DOHH2 (cell line): ENCODE measurements around the gene SEMA5A.

ENCODE experiments used
- H3F3A ChIP-seq: fragments of 200-600 bp; sonication (generic), shearing (Covaris generic); 2 replicates; pipeline ENCODE4 v1.6.0; 2016; ENCODE audit warnings: antibody characterized with exemption, mild to moderate bottlenecking; ENCODE audit not compliant: control insufficient read depth, insufficient read depth
- H3K27ac ChIP-seq: fragments of 200-600 bp; sonication (generic); 2 replicates; pipeline ENCODE4 v1.5.1; 2014; ENCODE audit warnings: low read depth, mild to moderate bottlenecking, low read length, moderate library complexity
- H3K27me3 ChIP-seq: fragments of 200-600 bp; sonication (generic); 2 replicates; pipeline ENCODE4 v1.6.1; 2014; ENCODE audit warnings: mild to moderate bottlenecking, low read length, mixed read lengths; ENCODE audit not compliant: control insufficient read depth
- H3K36me3 ChIP-seq: fragments of 200-600 bp; sonication (generic); 2 replicates; pipeline ENCODE4 v1.6.1; 2014; ENCODE audit warnings: mild to moderate bottlenecking, low read length, moderate library complexity, mixed read lengths; ENCODE audit not compliant: control insufficient read depth
- H3K4me1 ChIP-seq: fragments of 200-600 bp; sonication (generic); 2 replicates; pipeline ENCODE4 v1.6.1; 2014; ENCODE audit warnings: mild to moderate bottlenecking, low read length, mixed read lengths; ENCODE audit not compliant: control insufficient read depth
- H3K4me2 ChIP-seq: fragments of 200-600 bp; sonication (generic); 2 replicates; pipeline ENCODE4 v1.6.0; 2014; ENCODE audit warnings: mild to moderate bottlenecking, low read length, moderate library complexity
- H3K4me3 ChIP-seq: fragments of 200-600 bp; sonication (generic); 2 replicates; pipeline ENCODE4 v1.5.1; 2014; ENCODE audit warnings: mild to moderate bottlenecking, low read length, mixed read lengths
- H3K79me2 ChIP-seq: fragments of 200-600 bp; sonication (generic); 2 replicates; pipeline ENCODE4 v1.6.1; 2014; ENCODE audit warnings: mild to moderate bottlenecking, low read length, mixed read lengths; ENCODE audit not compliant: control insufficient read depth
- H3K9me2 ChIP-seq: fragments of 200-600 bp; sonication (generic); replicated peaks from 2 replicates; pipeline ENCODE4 v1.6.1; 2014; ENCODE audit warnings: mild to moderate bottlenecking, low read length, mixed read lengths; ENCODE audit not compliant: control insufficient read depth
- H3K9me3 ChIP-seq: fragments of 200-600 bp; sonication (generic); 2 replicates; pipeline ENCODE4 v1.6.1; 2014; ENCODE audit warnings: antibody characterized with exemption, low read length, mixed read lengths; ENCODE audit not compliant: control insufficient read depth, insufficient read depth
- H4K20me1 ChIP-seq: fragments of 200-600 bp; sonication (generic); 2 replicates; pipeline ENCODE4 v1.6.0; 2014; ENCODE audit warnings: low read depth, mild to moderate bottlenecking, antibody characterized with exemption, low read length, moderate library complexity; ENCODE audit not compliant: control insufficient read depth, insufficient read depth
- CTCF ChIP-seq: fragments of 200-600 bp; sonication (generic); IDR thresholded peaks from one replicate; pipeline ENCODE4 v1.5.1; 2014; ENCODE audit warnings: antibody characterized with exemption, mild to moderate bottlenecking, low read depth, low read length; ENCODE audit not compliant: poor library complexity, severe bottlenecking
- EZH2phosphoT487 ChIP-seq: fragments of 200-600 bp; sonication (generic); IDR thresholded peaks from 2 replicates; pipeline ENCODE4 v1.6.1; 2017; ENCODE audit warnings: borderline replicate concordance, mild to moderate bottlenecking, antibody characterized with exemption, low read length, moderate library complexity, mixed read lengths

SEMA5A gene

GRCh38 chr5:9545992-9546851 lies at the start of gene SEMA5A:
Gene SEMA5A (minus strand): TSS chr5:9546075. CDS start chr5:9379946, 166,129 bp downstream.
- no peaks in the 10 kb centered on the region for H3K27me3 ChIP-seq
- H3K36me3 ChIP-seq, result no peaks in the 10 kb centered on the region
- no peaks in the 10 kb centered on the region for H3F3A ChIP-seq
- TF ChIP-seq CTCF, result no peak
- no peak for TF ChIP-seq EZH2phosphoT487
- no peaks in the 10 kb centered on the region for H4K20me1 ChIP-seq
- no peak within 1 kb of the TSS for H3K27ac ChIP-seq
- no peak within 1 kb of the TSS for H3K4me2 ChIP-seq
- no peaks in the 10 kb centered on the region for H3K9me2 ChIP-seq
- no peak within 1 kb of the TSS for H3K4me3 ChIP-seq
- H3K9me3 ChIP-seq, result peaks cover 3% of the 10 kb centered on the region; the same call in 1 of the 2 replicates
- H3K4me1 ChIP-seq, result no peaks in the 10 kb centered on the region
- H3K79me2 ChIP-seq, result no peaks in the 10 kb centered on the region

DNA sequence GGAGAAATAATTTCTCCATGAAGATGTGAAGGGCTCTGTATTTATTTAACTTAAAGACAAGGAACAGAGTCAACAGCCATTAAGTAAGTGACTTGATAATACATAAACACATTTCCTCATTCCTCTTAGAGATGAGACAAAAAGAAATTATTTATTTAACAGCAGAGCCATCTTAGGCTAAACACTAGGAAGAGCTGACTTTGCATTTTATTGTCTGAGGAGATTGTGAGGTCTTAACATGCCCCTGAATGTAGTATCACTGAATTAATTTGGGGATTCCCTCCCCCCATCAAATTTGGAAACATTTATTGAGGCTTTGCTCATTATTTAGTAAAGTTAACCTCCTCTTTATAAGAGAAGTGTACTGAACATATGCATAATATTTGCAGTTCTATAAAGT lies 49.0 kb upstream of the SEMA5A start:
- no peaks in the 10 kb centered on the region for H3K27me3 ChIP-seq
- H3K27ac ChIP-seq, result no peak overlapping the region
- no peaks in the 10 kb centered on the region for H3K9me3 ChIP-seq
- TF ChIP-seq EZH2phosphoT487 (no peak), CTCF (no peak)
- H3K4me3 ChIP-seq, result no peak overlapping the region
- no peaks in the 10 kb centered on the region for H4K20me1 ChIP-seq
- H3K36me3 ChIP-seq, result no peaks in the 10 kb centered on the region
- H3K4me1 ChIP-seq, result no peaks in the 10 kb centered on the region
- no peaks in the 10 kb centered on the region for H3K79me2 ChIP-seq
- no peak overlapping the region for H3K4me2 ChIP-seq
- no peaks in the 10 kb centered on the region; the same call in 1 of the 2 replicates for H3K9me2 ChIP-seq
- H3F3A ChIP-seq, result no peaks in the 10 kb centered on the region

DNA sequence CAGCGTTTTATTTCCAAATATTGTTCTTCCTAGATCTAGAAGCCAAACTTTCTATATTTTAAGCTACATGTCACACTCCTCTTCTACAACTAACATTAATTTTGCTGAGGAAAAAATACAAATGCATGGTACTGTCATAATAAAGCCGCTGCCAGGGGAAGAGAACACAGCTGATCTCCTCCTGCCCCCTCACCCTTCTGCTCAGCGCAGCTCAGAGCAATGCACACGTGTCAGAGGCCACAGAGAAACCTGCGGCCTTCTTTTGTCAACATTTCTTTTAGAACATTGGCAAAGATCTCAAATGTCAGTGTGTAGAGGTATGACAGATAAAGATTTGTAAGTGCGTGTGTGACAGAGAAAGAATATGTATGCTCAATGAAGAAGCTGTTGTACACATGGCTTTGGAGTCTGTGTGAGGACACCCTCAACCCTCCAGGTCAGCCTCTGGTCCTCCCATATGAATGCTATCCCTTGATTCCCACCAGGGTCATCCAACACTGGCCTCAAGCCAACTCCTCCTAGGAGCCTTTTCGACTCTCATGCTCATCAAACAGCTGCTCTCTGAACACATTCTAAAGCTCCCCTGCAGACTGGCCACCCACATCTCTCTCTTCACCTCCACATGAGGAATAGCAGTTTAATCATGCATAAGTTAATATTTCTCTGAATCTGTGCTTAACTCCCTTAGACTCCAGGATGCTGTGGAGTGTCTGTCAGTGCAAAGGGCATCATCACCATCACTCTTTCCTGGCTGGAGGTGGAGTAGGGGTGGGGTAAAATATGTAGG lies 43.4 kb upstream of the SEMA5A start:
- Histone ChIP-seq H3K4me1 (no peaks in the 10 kb centered on the region), H3K4me3 (no peak overlapping the region), H3F3A (no peaks in the 10 kb centered on the region), H3K27ac (no peak overlapping the region), H3K9me3 (no peaks in the 10 kb centered on the region), H3K4me2 (no peak overlapping the region), H3K79me2 (no peaks in the 10 kb centered on the region), H3K9me2 (no peaks in the 10 kb centered on the region), H4K20me1 (no peaks in the 10 kb centered on the region), H3K36me3 (no peaks in the 10 kb centered on the region), H3K27me3 (no peaks in the 10 kb centered on the region)
- TF ChIP-seq EZH2phosphoT487 (no peak), CTCF (no peak)
